GM19240 (cell line): ENCODE data around the gene PCBP3.

ENCODE experiments used
- DNase-seq: peaks from one replicate; pipeline ENCODE4 v3.0.0; 2011; ENCODE audit warnings: low spot score; ENCODE audit not compliant: insufficient read length

The PCBP3 gene

GRCh38 chr21:45724994-45725843 is 81.7 kb downstream of the PCBP3 start:
- no peak for DNase-seq

- no peak for DNase-seq
Observed at GRCh38 chr21:45725844-45726200, 82.3 kb downstream of the PCBP3 start.

- no peak for DNase-seq
Observed at GRCh38 chr21:45726438-45726837, 82.9 kb downstream of the PCBP3 start.

GRCh38 chr21:45727390-45727789 is 83.9 kb downstream of the PCBP3 start:
- no peak for DNase-seq

GRCh38 chr21:45735259-45736000 is 91.9 kb downstream of the PCBP3 start:
- no peak for DNase-seq

- no peak for DNase-seq
Observed at GRCh38 chr21:45736042-45736689, 92.6 kb downstream of the PCBP3 start.

GRCh38 chr21:45736690-45737484 is 93.4 kb downstream of the PCBP3 start:
- DNase-seq = no peak

- no peak for DNase-seq
Observed at GRCh38 chr21:45737485-45738166, 94.1 kb downstream of the PCBP3 start.

GRCh38 chr21:45739218-45740087 is 95.9 kb downstream of the PCBP3 start:
- DNase-seq = no peak

GRCh38 chr21:45740088-45740440 is 96.5 kb downstream of the PCBP3 start:
- DNase-seq = no peak

GRCh38 chr21:45740491-45741357 is 97.2 kb downstream of the PCBP3 start:
- no peak for DNase-seq

- no peak for DNase-seq
Observed at GRCh38 chr21:45741691-45742090, 98.2 kb downstream of the PCBP3 start.

- no peak for DNase-seq
Observed at GRCh38 chr21:45742247-45742646, 98.7 kb downstream of the PCBP3 start.

GRCh38 chr21:45745256-45745655 is 101.7 kb downstream of the PCBP3 start:
- DNase-seq = no peak

GRCh38 chr21:45747233-45747766 is 103.8 kb downstream of the PCBP3 start:
- DNase-seq = no peak

GRCh38 chr21:45747802-45748445 is 104.4 kb downstream of the PCBP3 start:
- DNase-seq = no peak

GRCh38 chr21:45748593-45748992 is 105.1 kb downstream of the PCBP3 start:
- no peak for DNase-seq

GRCh38 chr21:45749974-45750373 is 106.4 kb downstream of the PCBP3 start:
- DNase-seq = no peak
